ENCODE measurements around the gene CCNYL1.
"Not testable (repeated sequence)": the region's sequence is repeated elsewhere in the genome, so short reads cannot be mapped to it uniquely, and the experiment has no call there.

The CCNYL1 gene

GRCh38 chr2:207710814-207711740 lies at the start of gene CCNYL1:
Gene CCNYL1 (plus strand): TSS chr2:207711640. CDS start chr2:207711897, 257 bp downstream.
- DNase-seq = peak; percentile 93

GRCh38 chr2:207662203-207662602 lies 49.2 kb upstream of the CCNYL1 start:
- no peak for DNase-seq

- DNase-seq = no peak
These were observed 47.4 kb upstream of the CCNYL1 start for GRCh38 chr2:207663870-207664545.

- no peak for DNase-seq
These were observed 40.6 kb upstream of the CCNYL1 start for GRCh38 chr2:207670887-207671286.

- no peak for DNase-seq
These were observed 38.0 kb upstream of the CCNYL1 start for GRCh38 chr2:207673431-207673830.

- DNase-seq = no peak
These were observed 37.1 kb upstream of the CCNYL1 start for GRCh38 chr2:207674266-207674774.

- DNase-seq = no peak
These were observed 36.6 kb upstream of the CCNYL1 start for GRCh38 chr2:207674826-207675225.

GRCh38 chr2:207676827-207677354 lies 34.5 kb upstream of the CCNYL1 start:
- no peak for DNase-seq

GRCh38 chr2:207681431-207681830 lies 30.0 kb upstream of the CCNYL1 start:
- no peak for DNase-seq

- DNase-seq = no peak
These were observed 28.9 kb upstream of the CCNYL1 start for GRCh38 chr2:207682557-207682956.

GRCh38 chr2:207683438-207683837 lies 28.0 kb upstream of the CCNYL1 start:
- no peak for DNase-seq

- no peak for DNase-seq
These were observed 27.4 kb upstream of the CCNYL1 start for GRCh38 chr2:207683879-207684627.

GRCh38 chr2:207686812-207687211 lies 24.6 kb upstream of the CCNYL1 start:
- no peak for DNase-seq

- DNase-seq = no peak
These were observed 22.8 kb upstream of the CCNYL1 start for GRCh38 chr2:207688597-207688996.

- DNase-seq = not testable (repeated sequence)
These were observed 20.5 kb upstream of the CCNYL1 start for GRCh38 chr2:207690845-207691461.

- peak; percentile 43 for DNase-seq
These were observed 19.0 kb upstream of the CCNYL1 start for GRCh38 chr2:207692206-207693065.

- DNase-seq = no peak
These were observed 17.7 kb upstream of the CCNYL1 start for GRCh38 chr2:207693641-207694249.

GRCh38 chr2:207694811-207695281 lies 16.6 kb upstream of the CCNYL1 start:
- no peak for DNase-seq

- DNase-seq = no peak
These were observed 16.1 kb upstream of the CCNYL1 start for GRCh38 chr2:207695293-207695692.

GRCh38 chr2:207696911-207697310 lies 14.5 kb upstream of the CCNYL1 start:
- DNase-seq = not testable (repeated sequence)

- DNase-seq = no peak
These were observed 14.0 kb upstream of the CCNYL1 start for GRCh38 chr2:207697411-207697810.

Measured in activated T-cell treated with anti-CD3 and anti-CD28 coated beads for 4 hours (primary cell).